ENCODE results near the gene CLSTN1.

Gene CLSTN1

DNA sequence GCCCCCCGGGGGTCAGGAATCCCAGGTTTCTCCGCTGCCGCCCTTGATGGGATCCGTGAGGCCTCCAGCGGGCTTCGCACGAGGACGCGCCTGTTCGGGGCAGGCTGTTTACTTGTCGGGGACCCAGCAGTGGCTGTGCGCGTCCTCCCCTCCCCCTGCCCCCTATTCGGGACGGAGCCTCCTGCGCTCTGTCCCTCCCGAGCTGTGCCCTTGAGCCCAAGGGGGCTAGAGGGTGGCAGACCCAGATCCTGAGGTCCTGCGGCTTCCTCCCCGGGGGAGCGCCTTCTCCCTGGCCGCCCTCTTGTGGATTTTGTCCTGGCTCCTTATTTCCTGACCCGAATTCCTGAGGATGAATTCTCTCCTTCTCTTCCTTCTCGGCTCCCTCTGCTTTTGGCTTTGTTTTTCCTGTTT lies 133.8 kb downstream of the CLSTN1 start:
- Histone ChIP-seq H3K9ac (ENCODE audit: low read length) (no peak overlapping the region), H4K20me1 (ENCODE audit: low read depth, low read length) (no peaks in the 10 kb centered on the region), H3K9me3 (ENCODE audit: insufficient read depth, low read length) (no peaks in the 10 kb centered on the region), H3K4me3 (ENCODE audit: insufficient read depth, low read length, poor library complexity, severe bottlenecking) (no peak overlapping the region), H3K27me3 (ENCODE audit: low read length) (no peaks in the 10 kb centered on the region), H3K4me2 (ENCODE audit: low read depth, low read length, poor library complexity, severe bottlenecking) (no peak overlapping the region), H2AFZ (ENCODE audit: low read depth, low read length, severe bottlenecking) (no peak overlapping the region), H3K79me2 (ENCODE audit: insufficient read depth, low read length) (peaks cover 7% of the 10 kb centered on the region), H3K27ac (ENCODE audit: low read depth, low read length) (no peak overlapping the region), H3K36me3 (ENCODE audit: low read length) (no peaks in the 10 kb centered on the region; the same call in 1 of the 2 replicates), H3F3A (ENCODE audit: insufficient read depth) (peaks cover 39% of the 10 kb centered on the region), H3K9me2 (replicated peaks; ENCODE audit: insufficient read depth, low read length) (no peaks in the 10 kb centered on the region)
- TF ChIP-seq, protein P1, sequence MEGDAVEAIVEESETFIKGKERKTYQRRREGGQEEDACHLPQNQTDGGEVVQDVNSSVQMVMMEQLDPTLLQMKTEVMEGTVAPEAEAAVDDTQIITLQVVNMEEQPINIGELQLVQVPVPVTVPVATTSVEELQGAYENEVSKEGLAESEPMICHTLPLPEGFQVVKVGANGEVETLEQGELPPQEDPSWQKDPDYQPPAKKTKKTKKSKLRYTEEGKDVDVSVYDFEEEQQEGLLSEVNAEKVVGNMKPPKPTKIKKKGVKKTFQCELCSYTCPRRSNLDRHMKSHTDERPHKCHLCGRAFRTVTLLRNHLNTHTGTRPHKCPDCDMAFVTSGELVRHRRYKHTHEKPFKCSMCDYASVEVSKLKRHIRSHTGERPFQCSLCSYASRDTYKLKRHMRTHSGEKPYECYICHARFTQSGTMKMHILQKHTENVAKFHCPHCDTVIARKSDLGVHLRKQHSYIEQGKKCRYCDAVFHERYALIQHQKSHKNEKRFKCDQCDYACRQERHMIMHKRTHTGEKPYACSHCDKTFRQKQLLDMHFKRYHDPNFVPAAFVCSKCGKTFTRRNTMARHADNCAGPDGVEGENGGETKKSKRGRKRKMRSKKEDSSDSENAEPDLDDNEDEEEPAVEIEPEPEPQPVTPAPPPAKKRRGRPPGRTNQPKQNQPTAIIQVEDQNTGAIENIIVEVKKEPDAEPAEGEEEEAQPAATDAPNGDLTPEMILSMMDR (IDR thresholded peaks at IDR 0.05; ENCODE audit: insufficient read depth, low read length, poor library complexity, severe bottlenecking) = no peak
- no peak for TF ChIP-seq EZH2phosphoT487 (conservative IDR thresholded peaks at IDR 0.05; ENCODE audit: low read length)

DNA sequence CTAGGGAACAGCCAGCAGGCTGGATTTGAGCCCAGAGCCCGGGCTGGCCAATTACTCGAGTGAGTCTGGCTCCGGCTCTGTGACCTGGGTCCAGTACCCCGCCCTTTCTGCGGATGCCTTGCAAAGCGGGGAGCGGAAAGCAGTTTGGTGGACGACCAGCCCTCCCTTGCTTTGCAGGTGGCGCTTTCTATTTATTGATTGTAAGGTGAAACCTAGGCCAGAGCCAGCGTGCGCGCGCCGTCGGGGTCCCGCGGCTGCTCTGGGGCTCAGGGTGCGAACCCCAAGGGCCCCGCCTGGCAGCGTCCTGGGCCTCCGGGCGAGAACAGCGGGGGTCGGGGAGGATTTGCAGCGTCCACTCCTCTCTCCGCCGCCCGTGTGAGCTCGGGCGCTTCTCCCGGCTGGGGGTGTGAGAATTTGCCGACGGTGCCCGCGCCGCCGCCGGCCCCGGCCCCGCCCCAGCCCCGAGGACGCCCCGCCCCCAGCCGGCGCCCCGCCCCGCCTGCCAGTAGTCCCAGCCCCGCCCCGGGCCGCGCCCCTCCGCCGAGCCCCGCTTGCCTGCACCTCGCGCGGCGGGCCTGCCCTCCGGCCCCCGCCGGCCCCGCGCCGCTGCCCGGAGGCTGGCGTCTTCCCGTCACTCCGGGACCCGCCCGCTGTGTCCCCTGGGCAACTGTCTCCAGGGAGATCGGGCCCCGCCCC lies 134.6 kb downstream of the CLSTN1 start:
- Histone ChIP-seq H2AFZ (ENCODE audit: low read depth, low read length, severe bottlenecking) (peak overlapping the region; percentile 72), H4K20me1 (ENCODE audit: low read depth, low read length) (no peaks in the 10 kb centered on the region), H3K27ac (ENCODE audit: low read depth, low read length) (peak overlapping the region; percentile 88), H3K4me2 (ENCODE audit: low read depth, low read length, poor library complexity, severe bottlenecking) (peak overlapping the region; percentile 94), H3K9me2 (replicated peaks; ENCODE audit: insufficient read depth, low read length) (no peaks in the 10 kb centered on the region), H3K4me3 (ENCODE audit: insufficient read depth, low read length, poor library complexity, severe bottlenecking) (peak overlapping the region; percentile 70), H3F3A (ENCODE audit: insufficient read depth) (peaks cover 41% of the 10 kb centered on the region), H3K36me3 (ENCODE audit: low read length) (no peaks in the 10 kb centered on the region), H3K27me3 (ENCODE audit: low read length) (no peaks in the 10 kb centered on the region), H3K79me2 (ENCODE audit: insufficient read depth, low read length) (peaks cover 7% of the 10 kb centered on the region), H3K9me3 (ENCODE audit: insufficient read depth, low read length) (no peaks in the 10 kb centered on the region), H3K9ac (ENCODE audit: low read length) (peak overlapping the region; percentile 69)
- no peak for TF ChIP-seq EZH2phosphoT487 (conservative IDR thresholded peaks at IDR 0.05; ENCODE audit: low read length)
- TF ChIP-seq, protein P1 (IDR thresholded peaks at IDR 0.05; ENCODE audit: insufficient read depth, low read length, poor library complexity, severe bottlenecking) = no peak

DNA sequence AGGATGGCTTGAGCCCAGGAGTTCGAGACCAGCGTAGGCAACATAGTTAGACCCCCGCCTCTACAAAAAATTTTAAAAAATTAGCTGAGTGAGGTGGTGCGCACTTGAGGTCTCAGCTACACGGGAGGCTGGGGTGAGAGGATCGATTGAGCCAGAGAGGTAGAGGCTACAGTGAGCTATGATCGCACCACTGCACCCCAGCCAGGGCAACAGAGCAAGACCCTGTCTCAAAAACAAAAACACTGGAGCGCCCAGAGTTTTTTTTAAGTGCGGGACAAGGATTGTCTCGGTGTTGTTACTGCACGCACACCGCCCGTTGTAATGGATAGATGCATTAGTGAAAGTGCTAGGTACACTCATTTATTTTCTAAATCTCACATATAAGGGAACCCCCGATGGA lies 135.2 kb downstream of the CLSTN1 start:
- Histone ChIP-seq H3K9ac (ENCODE audit: low read length) (peak overlapping the region; percentile 69), H4K20me1 (ENCODE audit: low read depth, low read length) (no peaks in the 10 kb centered on the region), H3F3A (ENCODE audit: insufficient read depth) (peaks cover 41% of the 10 kb centered on the region)

More for the DNA sequence above, 135.2 kb downstream of the CLSTN1 start:
- no peaks in the 10 kb centered on the region for H3K36me3 ChIP-seq (ENCODE audit: low read length)
- TF ChIP-seq, protein P1 (IDR thresholded peaks at IDR 0.05; ENCODE audit: insufficient read depth, low read length, poor library complexity, severe bottlenecking) = no peak
- no peak for TF ChIP-seq EZH2phosphoT487 (conservative IDR thresholded peaks at IDR 0.05; ENCODE audit: low read length)
- peak overlapping the region; percentile 88 for H3K27ac ChIP-seq (ENCODE audit: low read depth, low read length)
- H3K27me3 ChIP-seq (ENCODE audit: low read length) = no peaks in the 10 kb centered on the region
- no peaks in the 10 kb centered on the region for H3K9me2 ChIP-seq (replicated peaks; ENCODE audit: insufficient read depth, low read length)
- peak overlapping the region; percentile 72 for H2AFZ ChIP-seq (ENCODE audit: low read depth, low read length, severe bottlenecking)
- peaks cover 12% of the 10 kb centered on the region for H3K79me2 ChIP-seq (ENCODE audit: insufficient read depth, low read length)
- H3K4me3 ChIP-seq (ENCODE audit: insufficient read depth, low read length, poor library complexity, severe bottlenecking) = peak overlapping the region; percentile 70
- no peaks in the 10 kb centered on the region for H3K9me3 ChIP-seq (ENCODE audit: insufficient read depth, low read length)
- peak overlapping the region; percentile 94 for H3K4me2 ChIP-seq (ENCODE audit: low read depth, low read length, poor library complexity, severe bottlenecking)
